HG02885 (cell line): ENCODE data around the gene ELF4.

ENCODE experiments used
- ATAC-seq: cut with Tn5 transposase; IDR thresholded peaks from one replicate; pipeline ENCODE4 v1.9.1; 2021; ENCODE audit warnings: mild to moderate bottlenecking; ENCODE audit not compliant: unreplicated experiment, poor library complexity

The ELF4 gene

DNA sequence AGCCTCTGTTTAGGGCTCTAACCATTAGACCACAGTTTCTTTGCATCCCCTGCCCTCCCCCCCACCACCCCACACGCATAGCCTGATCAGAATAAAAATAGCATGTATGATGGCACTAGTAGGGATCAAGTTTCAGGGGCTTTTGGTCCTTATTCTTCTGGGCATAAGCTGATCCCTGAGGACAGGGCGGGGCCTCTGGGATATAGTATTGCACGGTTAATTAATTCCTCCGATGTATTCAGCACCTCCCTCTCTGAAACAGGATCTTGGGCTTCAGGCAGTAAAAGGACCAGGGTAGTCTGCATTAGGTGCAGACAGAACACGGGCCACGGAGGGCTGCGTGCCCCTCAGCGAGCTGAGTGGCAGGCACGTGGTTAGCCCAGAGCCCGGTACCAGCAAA is 57.1 kb downstream of the ELF4 start:
- no peak for ATAC-seq

DNA sequence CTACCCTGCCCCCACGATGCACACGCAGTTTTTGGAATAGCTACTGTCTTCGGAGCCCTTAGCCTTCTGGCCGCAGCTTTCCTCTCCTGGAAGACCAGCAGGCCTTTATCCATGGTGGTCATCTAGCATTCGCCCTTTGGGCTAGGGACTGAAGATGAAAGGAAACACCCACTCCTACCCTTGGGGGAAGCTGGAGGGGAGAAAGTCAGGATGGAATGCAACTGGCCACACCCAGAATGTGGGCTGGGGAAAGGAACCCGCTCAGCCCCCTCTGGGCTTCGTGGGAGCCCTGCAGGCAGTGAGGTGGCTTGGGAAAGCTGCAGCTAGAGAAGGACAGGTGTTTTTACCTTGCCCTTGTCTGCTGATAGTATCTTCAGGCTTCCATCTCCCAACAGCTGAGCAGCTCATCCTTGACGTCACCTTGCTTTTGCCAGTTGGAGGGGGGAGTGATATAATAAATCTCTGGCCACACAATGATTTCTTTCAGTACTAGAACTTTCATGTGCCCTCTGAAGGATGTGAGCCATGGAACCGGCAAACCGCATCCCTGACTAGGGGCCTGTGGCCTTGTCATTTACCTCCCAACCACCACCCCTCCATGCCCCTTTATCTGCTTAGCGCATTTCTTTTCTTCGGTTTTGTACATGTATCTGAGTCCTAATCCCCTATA is 59.0 kb downstream of the ELF4 start:
- ATAC-seq = no peak

DNA sequence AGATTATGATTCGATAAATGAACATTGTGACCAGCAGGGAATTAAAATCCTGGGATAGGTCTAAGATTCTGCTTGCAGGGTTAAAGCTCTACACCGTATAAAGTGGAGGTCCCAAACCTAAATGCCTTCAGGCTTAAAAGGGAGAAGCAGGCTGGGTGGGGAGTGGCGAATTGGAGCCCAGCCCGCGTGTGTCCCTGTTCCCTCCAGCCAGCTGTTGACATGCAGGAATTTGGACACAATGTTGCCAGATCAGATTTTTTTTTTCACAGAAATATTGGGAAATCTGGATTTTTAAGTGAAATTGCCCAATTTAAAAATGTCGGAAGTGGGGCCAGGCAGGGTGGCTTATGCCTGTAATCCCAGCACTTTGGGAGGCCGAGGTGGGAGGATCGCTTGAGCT is 60.5 kb downstream of the ELF4 start:
- ATAC-seq = no peak

DNA sequence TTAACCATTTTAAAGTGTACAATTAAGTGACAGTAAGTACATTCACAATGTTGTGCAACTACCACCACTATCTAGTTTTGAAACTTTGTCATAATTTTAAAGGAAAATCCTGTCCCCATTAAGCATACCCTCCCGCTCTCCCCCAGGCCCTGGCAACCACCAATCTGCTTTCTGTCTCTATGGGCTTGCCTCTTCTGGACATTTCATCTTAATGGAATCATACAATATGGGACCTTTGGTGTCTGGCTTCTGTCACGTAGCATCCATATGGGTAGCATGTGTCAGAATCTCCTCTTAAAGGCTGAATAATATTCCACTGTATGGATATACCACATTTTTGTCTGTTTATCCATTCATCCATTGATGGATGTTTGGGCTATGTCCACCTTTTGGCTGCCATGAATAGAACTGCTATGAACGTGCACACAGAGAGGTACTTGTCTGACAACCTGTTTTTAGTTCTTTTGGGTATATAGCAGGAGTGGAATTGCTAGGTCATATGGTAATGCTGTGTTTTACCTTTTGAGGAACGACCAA is 61.5 kb downstream of the ELF4 start:
- ATAC-seq = no peak

DNA sequence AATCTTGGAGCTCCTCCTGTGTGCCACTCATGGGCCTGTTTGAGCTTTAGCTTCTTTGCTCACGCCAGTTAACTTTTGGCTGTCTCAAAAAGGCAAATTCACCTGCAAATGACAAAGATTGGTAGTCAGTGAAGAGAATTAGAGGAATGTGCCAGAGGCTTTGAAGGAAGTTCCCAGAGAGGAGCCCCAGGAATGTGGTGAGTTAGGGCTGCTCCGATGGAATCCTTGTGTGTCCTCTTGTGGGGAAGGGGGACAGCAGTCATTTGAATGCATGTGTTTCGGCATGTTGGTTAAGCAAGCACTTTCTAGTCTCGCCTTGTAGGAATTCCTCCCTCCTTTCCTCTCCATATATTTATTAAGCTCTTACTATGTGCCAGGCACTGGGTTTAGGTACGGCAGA is 62.9 kb downstream of the ELF4 start:
- no peak for ATAC-seq

DNA sequence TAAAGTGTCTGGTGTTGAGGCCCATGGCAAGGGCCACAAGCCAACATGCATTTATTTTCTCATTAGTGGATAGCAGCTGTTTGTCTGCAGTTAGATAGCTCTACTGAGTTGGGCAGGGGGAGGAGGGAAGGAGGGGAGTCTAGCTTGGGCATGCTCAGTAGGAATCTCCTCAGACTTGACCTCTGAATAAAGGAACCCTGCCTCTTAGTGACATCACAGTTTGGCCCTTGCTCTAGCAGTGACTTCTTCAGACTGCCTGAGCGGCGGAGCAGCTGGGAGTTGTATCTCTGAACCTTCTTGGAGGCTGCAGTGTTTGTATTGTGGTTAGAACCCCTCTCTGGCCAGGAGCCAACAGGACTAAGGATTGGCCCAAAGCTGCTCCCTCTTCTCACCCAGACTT is 70.5 kb downstream of the ELF4 start:
- no peak for ATAC-seq

DNA sequence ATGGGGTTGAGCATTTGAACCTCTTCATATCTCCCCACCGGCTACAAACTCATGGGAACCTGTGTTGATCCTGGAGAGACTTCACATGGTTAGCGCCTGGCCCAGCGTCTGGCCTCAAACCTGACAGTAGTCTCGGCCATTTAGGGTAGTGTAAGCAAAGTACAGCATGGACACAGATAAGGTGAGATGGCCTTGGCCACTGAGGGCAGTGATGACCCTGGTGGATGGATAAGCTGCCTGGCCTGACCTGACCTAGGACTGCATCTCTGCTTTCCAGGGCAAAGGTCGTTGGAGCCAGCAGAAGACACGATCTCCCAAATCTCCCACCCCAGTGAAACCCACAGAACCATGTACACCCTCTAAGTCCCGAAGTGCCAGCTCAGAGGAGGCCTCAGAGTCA is 76.1 kb downstream of the ELF4 start:
- no peak for ATAC-seq

DNA sequence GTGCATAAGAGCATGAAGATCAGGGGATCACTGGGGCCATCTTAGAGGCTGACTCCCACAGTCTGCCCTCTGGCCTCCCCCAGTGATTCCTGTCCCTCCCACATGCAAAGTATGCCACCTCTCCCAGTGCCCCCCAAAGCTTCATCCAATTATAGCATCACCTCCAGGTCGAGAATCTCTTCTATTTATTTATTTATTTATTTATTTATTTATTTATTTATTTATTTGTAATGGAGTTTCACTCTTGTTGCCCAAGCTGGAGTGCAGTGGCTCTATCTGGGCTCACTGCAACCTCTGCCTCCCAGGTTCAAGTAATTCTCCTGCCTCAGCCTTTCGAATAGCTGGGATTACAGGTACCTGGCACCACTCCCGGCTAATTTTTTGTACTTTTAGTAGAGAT is 77.7 kb downstream of the ELF4 start:
- ATAC-seq = no peak

DNA sequence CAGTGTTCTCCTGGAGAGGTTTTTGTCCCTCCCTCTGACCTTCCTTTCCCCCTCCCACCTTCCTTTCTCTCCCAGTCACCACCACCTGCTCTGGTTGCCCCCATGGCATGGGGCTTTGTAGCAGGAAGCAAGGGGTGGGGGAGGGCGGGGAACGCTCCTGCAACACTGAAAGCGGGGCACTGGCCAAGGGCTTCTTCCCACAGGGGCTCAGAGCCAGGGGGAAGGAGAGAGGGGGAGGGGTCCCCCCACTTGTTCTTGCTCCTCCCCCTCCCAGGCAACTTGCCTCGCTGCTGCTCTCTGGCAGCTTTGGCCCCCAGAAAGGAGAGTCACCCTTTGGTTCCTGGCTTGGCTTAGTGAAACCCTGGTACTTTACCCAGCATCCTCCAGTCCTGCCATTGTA is 79.5 kb downstream of the ELF4 start:
- ATAC-seq = no peak

DNA sequence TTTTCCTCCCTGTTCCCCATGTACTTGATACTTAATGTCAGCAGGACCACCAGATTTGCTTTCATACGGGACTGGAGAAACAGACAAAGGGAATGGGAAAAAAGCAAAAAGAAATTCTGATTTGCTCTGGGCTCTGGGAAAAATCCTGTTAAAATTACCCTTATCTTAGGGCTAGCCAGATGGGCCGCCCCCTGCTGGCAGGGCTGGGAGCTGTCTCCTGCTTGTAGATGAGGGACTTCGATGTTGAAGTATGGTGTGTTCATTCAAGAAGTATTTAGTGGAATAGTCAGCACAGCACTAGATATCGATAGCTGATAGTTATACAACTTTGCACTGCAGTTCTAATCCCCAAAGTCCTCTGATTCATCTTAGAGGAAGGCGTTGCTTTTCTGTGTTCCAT is 82.1 kb downstream of the ELF4 start:
- ATAC-seq = peak; percentile 37

DNA sequence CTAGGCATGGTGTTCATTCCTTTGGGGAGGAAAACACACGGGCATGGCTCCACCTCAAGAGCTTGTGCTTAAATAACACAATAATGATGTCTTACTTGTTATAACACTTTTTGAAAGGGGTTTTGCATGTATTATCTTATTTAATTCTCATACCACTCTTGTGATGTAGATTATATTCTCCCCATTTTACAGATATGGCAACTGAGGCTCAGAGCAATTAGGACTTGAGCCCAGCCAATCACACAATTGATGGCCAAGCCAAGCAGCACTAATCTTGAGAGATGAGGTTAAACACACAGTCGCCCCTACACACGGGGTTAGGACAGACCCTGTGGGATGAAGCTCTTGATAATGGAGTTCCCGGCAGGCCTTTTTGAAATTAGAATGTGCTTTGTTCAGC is 82.7 kb downstream of the ELF4 start:
- ATAC-seq = no peak

DNA sequence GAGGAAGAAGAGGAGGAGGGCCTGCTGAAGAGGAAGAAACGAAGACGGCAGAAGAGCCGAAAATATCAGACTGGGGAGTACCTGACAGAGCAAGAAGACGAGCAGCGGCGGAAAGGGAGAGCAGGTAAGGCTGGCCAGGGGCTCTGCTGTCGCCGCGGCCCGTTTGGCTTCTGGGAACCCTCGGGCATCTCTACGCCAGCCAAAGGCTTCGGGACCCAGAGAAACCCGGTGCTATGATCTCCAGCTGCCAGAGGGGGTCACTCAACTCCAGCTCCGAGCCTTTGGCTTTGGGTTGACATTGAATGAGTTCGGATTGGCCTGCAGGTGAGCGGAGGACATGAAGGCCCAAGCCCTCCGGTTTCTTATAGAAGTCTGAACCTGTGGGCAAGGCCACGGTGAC is 85.0 kb downstream of the ELF4 start:
- no peak for ATAC-seq

DNA sequence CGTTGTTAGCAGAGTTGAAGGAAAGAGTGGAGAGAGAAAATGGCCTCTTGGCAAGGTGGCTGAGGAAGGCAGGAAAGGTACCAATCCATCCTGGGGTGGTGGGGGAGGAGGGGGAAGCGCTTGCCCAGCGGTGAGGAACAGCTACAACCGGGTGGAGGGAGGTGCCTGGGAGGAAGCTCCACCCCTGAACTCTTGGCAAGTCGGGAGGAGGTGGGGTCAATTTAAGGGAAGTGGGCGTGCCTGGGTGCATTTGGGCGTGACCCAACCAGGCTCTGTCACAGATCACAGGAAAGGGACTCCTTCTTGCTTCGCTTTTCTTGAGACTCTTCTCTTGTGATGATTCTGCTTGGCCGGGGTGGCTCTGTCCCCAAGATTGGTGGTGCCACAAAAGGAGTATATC is 86.2 kb downstream of the ELF4 start:
- ATAC-seq = peak; percentile 99

DNA sequence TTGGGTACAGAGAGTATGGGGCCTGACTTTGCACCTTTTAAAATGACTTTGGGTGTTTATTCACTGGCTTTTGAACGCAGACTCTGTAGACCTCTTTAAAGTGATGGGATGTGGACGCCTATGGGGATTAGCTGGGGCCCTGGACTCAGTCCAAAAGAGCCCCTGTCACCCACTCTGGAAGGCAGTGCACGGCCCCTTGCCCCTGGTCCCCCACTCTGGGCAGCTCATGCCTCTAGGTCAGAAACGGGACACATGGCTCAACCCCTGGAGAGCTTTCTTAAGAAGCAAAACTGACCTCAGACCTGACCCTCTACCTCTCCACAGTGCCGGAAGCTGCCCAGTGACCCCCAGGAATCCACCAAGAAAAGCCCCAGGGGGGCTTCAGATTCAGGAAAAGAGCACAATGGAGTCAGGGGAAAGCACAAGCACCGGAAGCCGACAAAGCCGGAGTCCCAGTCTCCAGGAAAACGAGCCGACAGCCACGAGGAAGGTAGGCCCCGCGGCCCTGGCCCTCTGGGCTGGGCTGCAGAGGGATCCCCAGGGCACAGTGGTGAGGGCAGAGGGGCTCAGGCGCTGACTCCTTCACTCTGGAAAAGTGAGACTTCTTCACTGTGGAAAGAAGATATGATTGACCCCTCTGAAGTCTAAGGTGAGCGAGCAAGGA is 89.5 kb downstream of the ELF4 start:
- ATAC-seq = no peak

DNA sequence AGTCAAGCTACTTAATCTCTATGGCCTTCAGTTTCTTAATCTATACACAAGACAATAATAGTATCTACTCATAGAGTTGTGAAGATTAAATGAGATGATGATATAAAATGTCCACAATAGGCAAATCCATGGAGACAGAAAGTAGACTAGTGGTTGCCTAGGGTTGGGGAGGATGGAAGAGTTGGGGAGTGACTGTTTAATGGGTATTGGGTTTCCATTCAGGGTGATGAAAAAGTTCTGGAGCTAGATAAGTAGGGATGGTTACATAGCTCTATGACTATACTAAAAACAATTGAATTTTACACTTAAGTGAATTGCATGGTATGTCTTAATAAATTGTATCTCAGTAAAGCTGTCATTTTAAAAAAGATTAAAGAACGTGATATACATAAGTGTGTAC is 92.2 kb downstream of the ELF4 start:
- ATAC-seq = no peak

DNA sequence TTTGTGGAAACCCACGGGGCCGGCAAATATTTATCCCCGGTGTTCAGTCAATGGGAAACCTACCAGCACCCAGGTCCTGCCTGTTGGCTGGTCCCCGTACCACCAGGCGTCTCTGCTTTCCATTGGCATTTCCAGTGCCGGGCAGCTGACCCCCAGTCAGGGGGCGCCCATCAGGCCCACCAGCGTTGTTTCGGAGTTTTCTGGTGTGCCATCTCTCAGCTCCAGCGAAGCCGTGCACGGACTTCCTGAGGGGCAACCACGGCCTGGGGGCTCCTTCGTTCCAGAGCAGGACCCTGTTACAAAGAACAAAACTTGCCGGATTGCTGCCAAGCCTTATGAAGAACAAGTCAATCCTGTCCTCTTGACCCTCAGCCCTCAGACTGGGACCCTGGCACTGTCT is 95.1 kb downstream of the ELF4 start:
- no peak for ATAC-seq
